RCC 7860 (cell line): ENCODE measurements around the gene FHOD3.
A peak's percentile ranks its signal among the peaks of the same experiment; 100 is the strongest.
"Not testable (repeated sequence)": the region's sequence is repeated elsewhere in the genome, so short reads cannot be mapped to it uniquely, and the experiment has no call there.

ENCODE experiments used
- DNase-seq: peaks from one replicate; pipeline ENCODE4 v3.0.0-alpha.2; 2015; ENCODE audit warnings: low spot score
- FAIRE-seq: peaks from 2 replicates; lab custom pipeline; 2012; peaks lifted over from hg19 to GRCh38; lab: Jason Lieb, UNC

Gene FHOD3

GRCh38 chr18:36798738-36799473 lies 501.4 kb downstream of the FHOD3 start:
- DNase-seq (no peak), FAIRE-seq (no peak)

- no peak for FAIRE-seq
- no peak for DNase-seq
Observed at GRCh38 chr18:36805105-36805504, 507.6 kb downstream of the FHOD3 start.

- DNase-seq: peak; percentile 12
- no peak for FAIRE-seq
Observed at GRCh38 chr18:36808681-36809080, 511.2 kb downstream of the FHOD3 start.

GRCh38 chr18:36809590-36810381 lies 512.3 kb downstream of the FHOD3 start:
- peak; percentile 46 for FAIRE-seq
- DNase-seq: peak; percentile 59

- FAIRE-seq (no peak), DNase-seq (no peak)
Observed at GRCh38 chr18:36811430-36811829, 513.9 kb downstream of the FHOD3 start.

GRCh38 chr18:36811955-36812354 lies 514.4 kb downstream of the FHOD3 start:
- no peak for FAIRE-seq
- no peak for DNase-seq

GRCh38 chr18:36812678-36813077 lies 515.2 kb downstream of the FHOD3 start:
- DNase-seq (no peak), FAIRE-seq (no peak)

GRCh38 chr18:36813101-36813775 lies 515.7 kb downstream of the FHOD3 start:
- FAIRE-seq (no peak), DNase-seq (no peak)

- FAIRE-seq: no peak
- no peak for DNase-seq
Observed at GRCh38 chr18:36813824-36814223, 516.3 kb downstream of the FHOD3 start.

- FAIRE-seq: no peak
- DNase-seq: no peak
Observed at GRCh38 chr18:36814994-36815393, 517.5 kb downstream of the FHOD3 start.

- not testable (repeated sequence) for FAIRE-seq, DNase-seq
Observed at GRCh38 chr18:36816096-36816495, 518.6 kb downstream of the FHOD3 start.

GRCh38 chr18:36817039-36817438 lies 519.5 kb downstream of the FHOD3 start:
- no peak for DNase-seq
- no peak for FAIRE-seq

GRCh38 chr18:36818652-36819051 lies 521.1 kb downstream of the FHOD3 start:
- no peak for FAIRE-seq
- no peak for DNase-seq

GRCh38 chr18:36819621-36820020 lies 522.1 kb downstream of the FHOD3 start:
- DNase-seq (no peak), FAIRE-seq (no peak)

- FAIRE-seq (no peak), DNase-seq (no peak)
Observed at GRCh38 chr18:36821681-36822080, 524.2 kb downstream of the FHOD3 start.

GRCh38 chr18:36825526-36825925 lies 528.0 kb downstream of the FHOD3 start:
- FAIRE-seq (no peak), DNase-seq (no peak)

GRCh38 chr18:36826556-36826955 lies 529.0 kb downstream of the FHOD3 start:
- no peak for FAIRE-seq
- no peak for DNase-seq

- DNase-seq: peak; percentile 8
- no peak for FAIRE-seq
Observed at GRCh38 chr18:36828157-36828629, 530.7 kb downstream of the FHOD3 start.

- no peak for FAIRE-seq
- peak; percentile 67 for DNase-seq
Observed at GRCh38 chr18:36828630-36829361, 531.3 kb downstream of the FHOD3 start, which contains the start of the genes KIAA1328 and TPGS2. Gene KIAA1328, plus strand, starts transcription at chr18:36829127. Its CDS starts 12 bp downstream, at chr18:36829139. Gene TPGS2, minus strand, starts transcription at chr18:36829002. Its CDS starts 235 bp downstream, at chr18:36828767.
